ENCODE data around the gene GPR17. TPM values are rescaled to one million over a fixed set of nuclear protein-coding genes. Genes with fewer than 3 reads are reported as not detected.
A peak's percentile ranks its signal among the peaks of the same experiment; 100 is the strongest.

GPR17 gene
- total and polyA plus RNA-seq, 11 donors, result 0.10 to 8.0 (median 0.26) TPM; not detected in 3

DNA sequence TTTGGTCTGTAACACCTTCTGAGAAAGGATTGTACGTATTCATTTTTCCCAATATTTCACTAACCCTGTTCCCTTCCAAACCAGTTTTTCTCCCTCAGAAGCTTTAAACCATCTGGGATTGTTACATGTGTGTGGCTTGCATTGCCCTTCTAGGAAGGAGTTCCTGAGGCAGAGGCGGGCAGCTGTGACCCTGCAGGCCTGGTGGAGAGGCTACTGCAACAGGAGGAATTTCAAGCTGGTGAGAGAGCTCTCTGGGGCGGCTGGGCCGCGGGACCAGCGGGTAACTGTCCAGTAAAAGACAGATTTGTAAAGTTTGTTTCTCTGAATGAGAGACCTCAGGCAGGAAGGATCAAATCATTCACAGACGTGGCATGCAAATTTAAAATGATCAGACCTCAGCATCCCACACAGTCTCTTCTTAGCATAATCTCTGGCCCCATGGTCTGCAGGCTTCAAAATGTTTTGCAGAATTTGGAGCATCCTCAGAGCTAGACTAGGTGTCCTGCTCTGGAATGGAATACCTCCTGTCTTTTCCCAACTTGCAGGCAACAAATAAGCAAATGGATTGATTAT, 40.2 kb upstream of the GPR17 start:
- no peak for ATAC-seq
- intact Hi-C loops (cut with DNase I), result no loop called here
- Histone ChIP-seq H3K27ac (no peak overlapping the region), H3K4me1 (no peaks in the 10 kb centered on the region), H3K27me3 (no peaks in the 10 kb centered on the region), H3K36me3 (no peaks in the 10 kb centered on the region), H3K4me3 (no peak overlapping the region), H3K9me3 (peaks cover 0 to 10% (median 0%) of the 10 kb centered on the region in 12 donors)
- WGBS, 4 donors, result 88 to 90% (median 89%) methylated on average over 7 of the region's 7 CpGs
- DNase-seq, result peak in 2 of 5 donors; percentile 6 to 51
- TF ChIP-seq CTCF (IDR thresholded peaks at IDR 0.05), result no peak
- TF ChIP-seq POLR2A (IDR thresholded peaks at IDR 0.05), result no peak

DNA sequence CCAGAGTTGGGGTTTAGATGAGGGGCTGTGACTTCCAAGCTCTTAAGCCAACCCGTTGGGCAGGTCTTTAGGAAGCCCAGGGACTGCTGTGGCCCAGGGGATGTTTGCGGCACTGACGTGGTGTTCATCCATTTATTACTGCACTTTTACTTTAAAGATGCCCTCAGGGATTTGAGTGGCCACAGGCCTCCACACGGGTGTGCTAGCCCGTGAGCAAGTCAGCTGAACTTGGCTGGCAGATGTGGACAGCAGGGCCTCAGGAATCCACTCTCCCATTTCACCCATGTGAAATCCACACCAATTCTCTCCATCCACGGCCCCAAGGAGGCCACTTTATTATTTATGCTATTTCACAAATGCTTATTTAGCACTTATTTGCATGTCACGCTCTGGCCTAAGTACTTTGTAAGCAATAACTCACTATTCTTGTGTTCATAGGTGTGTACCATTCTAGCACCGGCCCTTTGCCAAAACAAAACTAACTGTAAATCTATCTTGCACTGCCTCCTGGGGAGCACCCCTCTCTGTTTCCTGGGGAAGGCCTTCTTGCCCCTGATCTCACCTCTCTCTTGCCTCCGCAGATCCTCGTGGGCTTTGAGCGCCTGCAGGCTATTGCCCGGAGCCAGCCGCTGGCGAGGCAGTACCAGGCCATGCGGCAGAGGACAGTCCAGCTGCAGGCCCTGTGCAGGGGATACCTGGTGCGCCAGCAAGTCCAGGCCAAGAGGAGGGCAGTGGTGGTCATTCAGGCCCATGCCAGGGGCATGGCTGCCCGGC, 39.1 kb upstream of the GPR17 start:
- Histone ChIP-seq H3K4me1 (no peaks in the 10 kb centered on the region), H3K36me3 (no peaks in the 10 kb centered on the region), H3K27ac (no peak overlapping the region), H3K27me3 (no peaks in the 10 kb centered on the region), H3K9me3 (peaks cover 0 to 15% (median 0%) of the 10 kb centered on the region in 12 donors), H3K4me3 (no peak overlapping the region)
- 91 to 93% (median 93%) methylated on average over 17 of the region's 17 CpGs for WGBS, 4 donors
- intact Hi-C loops (cut with DNase I), result no loop called here
- DNase-seq (peak in 1 of 5 donors; percentile 6), ATAC-seq (no peak)
- TF ChIP-seq CTCF (IDR thresholded peaks at IDR 0.05), result no peak
- no peak for TF ChIP-seq POLR2A (IDR thresholded peaks at IDR 0.05)

- Histone ChIP-seq H3K27me3 (no peaks in the 10 kb centered on the region), H3K9me3 (peaks cover 0 to 19% (median 2%) of the 10 kb centered on the region in 12 donors), H3K4me1 (no peaks in the 10 kb centered on the region), H3K27ac (no peak overlapping the region), H3K4me3 (no peak overlapping the region), H3K36me3 (no peaks in the 10 kb centered on the region)
- 93 to 99% (median 96%) methylated on average over 9 of the region's 9 CpGs for WGBS, 4 donors
- ATAC-seq, result no peak
- intact Hi-C loops (cut with DNase I), result no loop called here
- TF ChIP-seq CTCF (IDR thresholded peaks at IDR 0.05) (no peak), POLR2A (IDR thresholded peaks at IDR 0.05) (no peak)
- peak in 1 of 5 donors; percentile 10 for DNase-seq
Observed at GRCh38 chr2:127607399-127607908, 38.5 kb upstream of the GPR17 start.

All from heart left ventricle (tissue), 16 donors.